Right atrium auricular region (tissue), 2 donors: ENCODE results near the gene TDO2. TPM values are rescaled to one million over a fixed set of nuclear protein-coding genes. Genes with fewer than 3 reads are reported as not detected.

Experiments
- DNase-seq: peaks from one replicate; pipeline ENCODE4 v3.0.0-alpha.2; 2019; ENCODE audit warnings: low spot score
- H3K27ac ChIP-seq, 2 donors: fragments of 200-600 bp; sonication (generic); 1 replicate in 1 of 2; 2 replicates in 1 of 2; pipeline ENCODE4 v1.5.1; 2016 to 2019
- H3K27me3 ChIP-seq, 2 donors: fragments of 200-600 bp; sonication (generic); one replicate each; pipeline versions ENCODE4 v1.5.1 to v1.6.0; 2017 to 2019
- H3K36me3 ChIP-seq: fragments of 200-600 bp; sonication (generic); one replicate; pipeline ENCODE4 v1.5.1; 2016
- H3K4me1 ChIP-seq, 2 donors: fragments of 200-600 bp; sonication (generic); one replicate each; pipeline versions ENCODE4 v1.5.1 to v1.6.0; 2017 to 2019
- H3K4me3 ChIP-seq, 2 donors: fragments of 200-600 bp; sonication (generic); 1 replicate in 1 of 2; 2 replicates in 1 of 2; pipeline ENCODE4 v1.5.1; 2017 to 2019; ENCODE audit warnings: mild to moderate bottlenecking in 1 of 2, moderate library complexity in 1 of 2
- H3K9me3 ChIP-seq, 2 donors: fragments of 200-600 bp; sonication (generic); one replicate each; pipeline ENCODE4 v1.5.1; 2019
- total RNA-seq, 2 donors: library from RNA; depleted of rRNA; stranded (reverse); fragments of >200 nt; gene quantifications; one replicate each; pipeline ENCODE4 v1.1.0, GENCODE V29; 2016
- TF ChIP-seq, protein P1 (sequence below), 2 donors: fragments of 200-600 bp; sonication (generic); IDR thresholded peaks; one replicate each; pipeline ENCODE4 v1.5.1; 2019; ENCODE audit warnings: antibody characterized with exemption in 2 of 2

Gene TDO2
- total RNA-seq, 2 donors from 2014 or later: not detected

DNA sequence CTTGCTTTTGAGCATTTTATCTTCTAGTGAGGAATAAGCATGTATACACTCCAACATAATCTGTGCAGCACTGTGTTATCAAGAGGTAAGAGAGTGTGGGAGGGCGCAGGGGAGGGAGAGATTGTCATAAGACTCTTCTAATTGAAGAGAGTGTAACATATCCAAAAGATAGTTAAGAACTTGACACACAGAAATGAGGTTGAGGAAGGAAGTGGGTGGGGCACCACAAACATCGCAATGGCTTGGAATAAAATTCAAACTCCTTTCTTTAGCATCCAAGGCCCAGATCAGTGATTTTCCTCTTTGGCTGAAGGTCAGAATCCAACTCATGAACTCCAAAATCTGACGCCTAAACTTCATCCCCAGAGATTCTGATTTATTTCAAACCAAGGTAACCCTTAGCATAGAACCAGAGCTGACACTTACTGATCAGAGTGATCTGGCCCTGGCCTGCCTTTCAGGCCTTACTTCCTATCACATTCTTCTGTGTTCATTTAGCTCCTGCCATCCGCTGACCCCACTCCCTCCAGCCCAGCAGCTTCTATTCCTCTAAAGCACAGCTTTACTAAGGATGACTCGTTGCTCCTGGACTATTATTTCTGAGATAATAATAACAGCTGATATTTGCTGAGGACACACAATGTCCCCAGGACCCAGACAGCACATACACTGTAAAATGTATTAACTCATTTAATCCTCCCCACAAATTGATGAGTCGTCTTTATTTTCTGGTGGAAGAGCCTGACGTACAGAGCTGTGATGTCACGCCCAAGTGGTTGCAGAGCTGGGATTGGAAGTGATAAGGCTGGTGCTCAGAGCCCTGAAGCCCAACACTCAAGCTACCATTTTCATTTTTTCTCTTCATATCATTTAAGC, 60.8 kb downstream of the TDO2 start:
- H3K9me3 ChIP-seq: no peaks in the 10 kb centered on the region
- TF ChIP-seq, protein P1, sequence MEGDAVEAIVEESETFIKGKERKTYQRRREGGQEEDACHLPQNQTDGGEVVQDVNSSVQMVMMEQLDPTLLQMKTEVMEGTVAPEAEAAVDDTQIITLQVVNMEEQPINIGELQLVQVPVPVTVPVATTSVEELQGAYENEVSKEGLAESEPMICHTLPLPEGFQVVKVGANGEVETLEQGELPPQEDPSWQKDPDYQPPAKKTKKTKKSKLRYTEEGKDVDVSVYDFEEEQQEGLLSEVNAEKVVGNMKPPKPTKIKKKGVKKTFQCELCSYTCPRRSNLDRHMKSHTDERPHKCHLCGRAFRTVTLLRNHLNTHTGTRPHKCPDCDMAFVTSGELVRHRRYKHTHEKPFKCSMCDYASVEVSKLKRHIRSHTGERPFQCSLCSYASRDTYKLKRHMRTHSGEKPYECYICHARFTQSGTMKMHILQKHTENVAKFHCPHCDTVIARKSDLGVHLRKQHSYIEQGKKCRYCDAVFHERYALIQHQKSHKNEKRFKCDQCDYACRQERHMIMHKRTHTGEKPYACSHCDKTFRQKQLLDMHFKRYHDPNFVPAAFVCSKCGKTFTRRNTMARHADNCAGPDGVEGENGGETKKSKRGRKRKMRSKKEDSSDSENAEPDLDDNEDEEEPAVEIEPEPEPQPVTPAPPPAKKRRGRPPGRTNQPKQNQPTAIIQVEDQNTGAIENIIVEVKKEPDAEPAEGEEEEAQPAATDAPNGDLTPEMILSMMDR (IDR thresholded peaks at IDR 0.05): no peak
- H3K4me3 ChIP-seq: no peak overlapping the region
- peak overlapping the region in 1 of 2 donors; percentile 8 for H3K27ac ChIP-seq
- no peaks in the 10 kb centered on the region for H3K27me3 ChIP-seq
- DNase-seq: peak; percentile 66
- H3K36me3 ChIP-seq: no peaks in the 10 kb centered on the region
- peaks cover 0 to 3% of the 10 kb centered on the region in 2 donors for H3K4me1 ChIP-seq

DNA sequence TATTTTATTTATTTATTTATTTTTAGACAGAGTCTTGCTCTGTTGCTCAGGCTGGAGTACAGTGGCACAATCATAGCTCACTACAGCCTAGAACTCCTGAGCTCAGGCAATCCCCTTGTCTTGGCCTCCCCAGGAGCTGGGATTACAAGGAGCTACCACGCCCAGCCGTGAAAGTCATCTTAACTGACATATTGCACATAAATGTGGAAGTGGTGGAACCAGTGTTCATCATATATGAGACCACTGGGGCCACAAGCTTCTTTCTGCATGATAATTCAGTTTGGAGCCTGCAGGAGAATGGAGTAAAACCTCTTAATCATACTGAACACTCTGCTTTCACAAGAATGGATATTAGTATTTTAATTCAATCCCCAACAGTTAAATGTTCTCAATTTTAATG, 62.7 kb downstream of the TDO2 start:
- TF ChIP-seq, protein P1 (IDR thresholded peaks at IDR 0.05): no peak
- Histone ChIP-seq H3K9me3 (no peaks in the 10 kb centered on the region), H3K4me3 (no peak overlapping the region), H3K27me3 (no peaks in the 10 kb centered on the region), H3K36me3 (no peaks in the 10 kb centered on the region), H3K27ac (no peak overlapping the region), H3K4me1 (peaks cover 0 to 3% of the 10 kb centered on the region in 2 donors)
- DNase-seq: no peak

DNA sequence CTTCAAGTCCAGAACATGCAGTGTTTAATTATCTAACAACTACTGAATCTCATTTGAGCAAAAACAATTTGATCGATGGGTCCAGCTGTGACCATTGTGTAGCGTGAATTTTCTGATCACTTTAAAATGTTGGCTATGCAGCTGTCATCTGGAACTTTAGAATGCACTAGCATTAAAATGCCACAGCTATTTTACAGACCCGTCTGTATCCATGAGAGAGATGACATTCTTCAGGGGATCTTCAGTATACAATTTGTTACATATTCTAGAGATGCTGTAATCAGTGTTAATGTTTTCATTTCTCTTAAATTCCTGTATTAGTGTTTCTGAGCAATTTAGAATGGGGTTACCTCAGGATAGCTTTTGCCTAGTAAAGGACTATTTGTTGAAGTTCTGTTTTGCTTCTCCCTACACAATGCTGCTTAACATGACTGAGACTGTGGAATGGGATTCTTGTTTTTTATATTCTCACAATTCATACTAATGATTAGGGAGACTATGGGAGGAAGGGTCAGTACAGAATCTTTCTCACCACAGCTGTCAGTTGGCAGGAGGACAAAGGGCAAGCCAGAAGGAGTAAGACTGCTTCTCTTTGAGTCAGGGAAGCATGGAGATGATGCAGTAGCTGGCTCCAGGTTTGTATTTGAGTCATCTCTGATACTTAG, 63.4 kb downstream of the TDO2 start:
- Histone ChIP-seq H3K9me3 (no peaks in the 10 kb centered on the region), H3K4me1 (peaks cover 0 to 3% of the 10 kb centered on the region in 2 donors), H3K4me3 (no peak overlapping the region), H3K36me3 (no peaks in the 10 kb centered on the region), H3K27ac (no peak overlapping the region), H3K27me3 (no peaks in the 10 kb centered on the region)
- TF ChIP-seq, protein P1 (IDR thresholded peaks at IDR 0.05): no peak
- no peak for DNase-seq

Other genes with a start within 250 kb of the TDO2 start
- gene GUCY1A1, start 236.8 kb upstream of the TDO2 start, total RNA-seq: 10 to 100 TPM; 35.5 to 52.5 TPM
- gene GUCY1B1, start 144.7 kb upstream of the TDO2 start, total RNA-seq: 10 to 100 TPM; 11.3 to 15.0 TPM
- not detected for gene ASIC5, start 37.4 kb upstream of the TDO2 start, total RNA-seq
- 10 to 100 TPM; 11.4 to 14.9 TPM for gene CTSO, start 50.2 kb downstream of the TDO2 start, total RNA-seq